Ovary (tissue), 3 donors: ENCODE results near the gene NCOR1.

Experiments
- CTCF ChIP-seq, 3 donors: fragments of 450-650 bp in 2 of 3; fragments of 200-600 bp in 1 of 3; IDR thresholded peaks; one replicate each; pipeline versions ENCODE4 v1.5.1 to v1.8.0; 2016 to 2022; ENCODE audit warnings: antibody characterized with exemption in 3 of 3, mild to moderate bottlenecking in 1 of 3
- EP300 ChIP-seq: sonication (generic); formaldehyde crosslinking; IDR thresholded peaks from one replicate; pipeline ENCODE4 v1.6.1; 2017; ENCODE audit warnings: antibody characterized with exemption
- POLR2A ChIP-seq: fragments of 450-650 bp; IDR thresholded peaks from one replicate; pipeline ENCODE4 v1.6.1; 2017; ENCODE audit warnings: antibody characterized with exemption, mild to moderate bottlenecking, moderate library complexity
- donor health status: DM: no; HTN: no; CAD: no.

DNA sequence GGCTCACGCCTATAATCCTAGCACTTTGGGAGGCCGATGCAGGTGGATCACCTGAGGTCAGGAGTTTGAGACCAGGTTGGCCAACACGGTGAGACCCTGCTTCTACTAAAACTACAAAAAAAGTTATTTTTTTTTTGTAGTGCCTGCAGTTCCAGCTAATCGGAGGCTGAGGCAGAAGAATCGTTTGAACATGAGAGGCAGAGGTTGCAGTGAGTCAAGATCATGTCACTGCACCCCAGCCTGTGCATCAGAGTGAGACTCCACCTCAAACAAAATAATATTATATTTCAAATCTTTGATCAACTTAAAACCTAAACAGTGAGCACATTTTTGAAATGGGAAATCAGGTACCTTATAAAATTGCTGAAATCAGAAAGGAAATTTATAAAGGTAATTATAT, 36.5 kb downstream of the NCOR1 start:
- no peak for TF ChIP-seq CTCF (IDR thresholded peaks at IDR 0.05)
- no peak for TF ChIP-seq POLR2A
- no peak for TF ChIP-seq EP300
